WI38 (cell line): ENCODE measurements around the gene NT5E.

Experiments used
- H3K4me3 ChIP-seq: 2 replicates; pipeline ENCODE4 v1.5.1; 2011; ENCODE audit warnings: low read depth, mild to moderate bottlenecking, control low read depth, low read length
- CTCF ChIP-seq: IDR thresholded peaks from 2 replicates; pipeline ENCODE4 v1.5.1; 2012; ENCODE audit warnings: low read depth, mild to moderate bottlenecking, control low read depth, low read length

NT5E gene

GRCh38 chr6:85468326-85468725 lies 18.4 kb downstream of the NT5E start:
- H3K4me3 ChIP-seq = no peak overlapping the region
- no peak for TF ChIP-seq CTCF

DNA sequence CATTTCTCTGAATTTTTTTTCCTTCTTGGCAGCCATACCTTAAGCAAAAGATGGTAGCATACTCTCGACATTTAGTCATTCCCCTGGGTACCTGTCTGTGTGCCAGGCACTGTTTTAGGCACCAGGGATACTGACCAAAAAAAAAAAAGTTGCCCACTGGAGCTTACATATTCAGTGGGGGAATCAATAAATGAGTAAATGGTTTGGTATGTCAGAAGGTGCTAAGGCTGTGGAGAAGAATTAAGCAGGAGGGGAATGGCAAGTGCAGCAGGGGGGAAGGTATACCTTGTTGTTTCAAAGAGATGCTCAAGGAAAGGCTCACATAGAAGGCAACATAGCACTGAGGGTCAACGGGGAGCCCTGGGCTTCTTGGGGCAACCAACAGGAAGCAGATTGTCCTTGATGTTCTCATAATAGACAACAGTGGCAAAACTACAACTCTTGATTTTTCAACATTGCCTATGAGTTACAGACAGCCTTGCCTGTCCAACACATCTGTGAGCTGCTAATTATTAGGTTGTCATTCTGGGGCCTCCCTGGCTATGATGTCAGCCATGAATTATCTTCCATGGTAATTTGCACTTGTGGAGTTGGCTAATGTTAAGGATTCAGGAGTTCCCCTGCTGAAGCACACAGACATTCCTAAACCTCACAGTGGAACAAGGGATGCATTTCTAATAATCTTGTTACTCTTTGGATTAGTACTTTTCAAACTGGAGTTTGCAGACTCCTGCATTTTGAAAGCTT lies 19.6 kb downstream of the NT5E start:
- TF ChIP-seq CTCF = no peak
- H3K4me3 ChIP-seq = no peak overlapping the region

GRCh38 chr6:85470023-85470410 lies 20.1 kb downstream of the NT5E start:
- TF ChIP-seq CTCF = no peak
- no peak overlapping the region for H3K4me3 ChIP-seq

DNA sequence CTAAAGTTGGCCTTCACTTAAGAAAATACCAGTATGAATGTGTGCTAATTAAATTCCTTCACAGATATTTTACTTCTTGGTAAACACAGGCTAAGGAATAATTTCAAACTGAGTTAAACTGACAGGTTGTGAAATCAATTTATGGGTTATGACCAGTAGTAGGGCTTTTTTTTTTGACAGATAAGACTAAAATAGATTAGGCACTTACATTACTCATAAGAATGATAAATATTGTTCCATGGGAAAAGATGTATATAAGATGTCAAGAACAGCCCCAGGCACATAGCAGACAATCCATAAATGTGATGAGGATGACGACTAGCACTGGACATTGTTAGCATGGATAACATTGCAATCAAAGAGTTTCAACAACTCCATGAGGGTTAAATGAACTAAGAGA lies 22.9 kb downstream of the NT5E start:
- no peak overlapping the region for H3K4me3 ChIP-seq
- TF ChIP-seq CTCF = no peak

DNA sequence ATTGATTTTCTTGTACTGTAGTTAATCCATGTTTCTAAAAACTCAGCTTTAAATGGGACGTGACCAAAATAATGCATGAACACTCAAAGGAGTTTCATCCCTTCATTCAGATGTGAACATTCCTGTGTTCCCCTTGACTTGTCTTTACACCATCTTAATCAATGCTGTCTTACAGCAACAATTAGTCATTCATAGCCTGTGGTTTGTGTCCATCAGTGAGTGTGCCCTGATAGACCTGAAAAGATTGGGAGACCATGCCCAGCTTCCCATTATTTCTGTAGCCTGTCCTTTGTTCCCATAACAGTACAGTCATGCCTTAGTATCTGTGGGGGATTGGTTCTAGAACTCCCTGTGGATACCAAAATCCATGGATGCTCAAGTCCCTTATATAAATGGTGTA lies 23.9 kb downstream of the NT5E start:
- no peak overlapping the region for H3K4me3 ChIP-seq
- no peak for TF ChIP-seq CTCF

DNA sequence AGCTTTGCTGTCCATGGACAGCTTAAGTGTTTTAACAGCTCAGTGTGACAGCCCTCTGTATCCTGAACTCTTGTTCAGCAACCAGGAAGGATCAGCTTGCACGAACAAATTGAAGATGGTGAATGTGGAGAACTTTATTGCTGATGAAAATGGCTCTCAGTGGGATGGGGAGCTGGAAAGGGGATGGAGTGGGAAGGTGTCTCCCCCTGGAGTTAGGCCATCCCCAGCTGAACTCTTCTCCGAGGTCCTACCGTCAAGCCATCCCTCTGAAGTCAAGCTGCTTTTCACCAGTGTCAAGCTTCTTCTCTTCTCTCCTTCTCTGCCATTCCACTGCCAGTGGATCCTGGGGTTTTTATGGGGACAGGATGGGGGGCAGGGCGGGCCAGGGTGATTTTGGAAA lies 26.6 kb downstream of the NT5E start:
- no peak for TF ChIP-seq CTCF
- no peak overlapping the region for H3K4me3 ChIP-seq

DNA sequence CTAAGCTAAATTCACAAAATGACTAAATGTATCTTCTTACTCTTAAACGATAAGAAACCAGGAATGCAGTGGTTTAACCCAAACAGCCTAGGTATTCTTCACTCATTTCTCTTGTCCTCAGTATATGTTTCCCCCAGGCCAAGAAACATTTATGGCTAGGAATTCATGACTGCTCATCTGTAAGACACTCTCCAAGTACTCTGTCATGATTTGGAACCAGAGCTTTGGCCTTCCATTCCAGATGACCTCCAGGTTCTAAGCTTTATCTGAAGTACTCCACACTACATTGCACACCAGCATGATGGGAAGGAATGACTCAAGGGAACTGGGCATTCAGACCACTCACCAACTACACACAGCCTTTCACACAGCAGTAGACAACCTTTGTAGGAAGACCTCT lies 29.3 kb downstream of the NT5E start:
- no peak overlapping the region for H3K4me3 ChIP-seq
- TF ChIP-seq CTCF = no peak
